HCT116 (cell line): ENCODE data around the gene VAMP1. TPM values are rescaled to one million over a fixed set of nuclear protein-coding genes. Genes with fewer than 3 reads are reported as not detected.
"Not testable (repeated sequence)": the region's sequence is repeated elsewhere in the genome, so short reads cannot be mapped to it uniquely, and the experiment has no call there.

Experiments
- ATAC-seq: fragments of 200-7000 bp; cut with Tn5 transposase; 2 replicates; pipeline ENCODE4 v1.9.1; 2020; ENCODE audit warnings: mild to moderate bottlenecking, moderate library complexity
- BruUV-seq: library from RNA; stranded (reverse); fragments of 400-500 nt; replicated peaks from 2 replicates; lab custom pipeline; 2021; lab: Mats Ljungman, UMichigan
- CTCF ChIA-PET: fragments of 300-600 bp; sonication (Branson Sonifier 250); formaldehyde crosslinking; loops from one replicate; lab custom pipeline; 2021; ENCODE audit warnings: antibody characterized with exemption; lab: Charles Lee
- POLR2A ChIA-PET: fragments of 300-600, 350-600 bp; sonication (Branson Sonifier 250); formaldehyde crosslinking; loops from one replicate; lab custom pipeline; 2021; ENCODE audit warnings: antibody characterized with exemption; lab: Charles Lee
- RAD21 ChIA-PET, 2 experiments: fragments of 300-600 bp; sonication (Branson Sonifier 250); formaldehyde crosslinking; loops; one replicate each; lab custom pipeline; 2023; ENCODE audit warnings: low total read pairs in 2 of 2; ENCODE audit not compliant: uncharacterized antibody in 2 of 2, unreplicated experiment in 2 of 2, low non-redundant PET in 1 of 2; lab: Charles Lee
- DNase-seq: peaks from one replicate; pipeline ENCODE4 v3.0.0-alpha.2; 2010; ENCODE audit warnings: low read depth, low spot score
- H2AFZ ChIP-seq: fragments of 200-600 bp; shearing (Covaris generic), sonication (generic); 2 replicates; pipeline ENCODE4 v1.6.1; 2017; ENCODE audit warnings: low read depth, mixed run types, mixed read lengths, antibody characterized with exemption, low read length; ENCODE audit not compliant: poor library complexity, severe bottlenecking
- H3K27ac ChIP-seq: 2 replicates; pipeline ENCODE4 v1.5.1; 2012; ENCODE audit warnings: low read depth, low read length
- H3K27me3 ChIP-seq: fragments of 200-600 bp; sonication (generic); 2 replicates; pipeline ENCODE4 v1.6.1; 2016; ENCODE audit warnings: mixed run types, low read length, mixed read lengths; ENCODE audit not compliant: insufficient read depth
- H3K36me3 ChIP-seq, 2 experiments: fragments of 200-500 bp in 1 of 2; fragments of 200-600 bp in 1 of 2; sonication (Bioruptor generic) in 1 of 2; sonication (generic) in 1 of 2; 2 replicates each; pipeline versions ENCODE4 v1.5.1 to v1.6.1; 2014 to 2016; ENCODE audit warnings: low read length in 2 of 2, inconsistent platforms in 1 of 2, mixed read lengths in 1 of 2, mixed run types in 1 of 2; ENCODE audit not compliant: insufficient read depth in 2 of 2, control insufficient read depth in 1 of 2
- H3K4me1 ChIP-seq, 2 experiments: fragments of 200-600 bp in 1 of 2; sonication (generic) in 1 of 2; 2 replicates each; pipeline versions ENCODE4 v1.5.1 to v1.6.1; 2012 to 2017; ENCODE audit warnings: low read length in 2 of 2, inconsistent platforms in 1 of 2, mild to moderate bottlenecking in 1 of 2, mixed read lengths in 1 of 2, mixed run types in 1 of 2, moderate library complexity in 1 of 2; ENCODE audit not compliant: insufficient read depth in 2 of 2, control insufficient read depth in 1 of 2
- H3K4me2 ChIP-seq: fragments of 200-600 bp; sonication (generic); 2 replicates; pipeline ENCODE4 v1.6.1; 2017; ENCODE audit warnings: mixed run types, low read length, mixed read lengths
- H3K4me3 ChIP-seq, 2 experiments: fragments of 200-600 bp in 1 of 2; sonication (generic) in 1 of 2; replicated peaks in 1 of 2; 2 replicates each; pipeline ENCODE4 v1.5.1; 2011 to 2016; ENCODE audit warnings: low read length in 2 of 2, control low read depth in 1 of 2, low read depth in 1 of 2, mild to moderate bottlenecking in 1 of 2, mixed read lengths in 1 of 2, mixed run types in 1 of 2
- H3K79me2 ChIP-seq: fragments of 200-600 bp; sonication (generic); 2 replicates; pipeline ENCODE4 v1.6.1; 2017; ENCODE audit warnings: mild to moderate bottlenecking, mixed run types, low read length, moderate library complexity, mixed read lengths; ENCODE audit not compliant: insufficient read depth
- H3K9ac ChIP-seq: fragments of 200-600 bp; sonication (generic); 2 replicates; pipeline ENCODE4 v1.6.1; 2016; ENCODE audit warnings: low read length, mixed read lengths
- H3K9me2 ChIP-seq: fragments of 200-600 bp; sonication (generic), shearing (Covaris generic); 2 replicates; pipeline ENCODE4 v1.6.1; 2017; ENCODE audit warnings: mixed run types, mild to moderate bottlenecking, moderate library complexity; ENCODE audit not compliant: insufficient read depth
- H3K9me3 ChIP-seq, 2 experiments: fragments of 200-500 bp in 1 of 2; fragments of 200-600 bp in 1 of 2; sonication (Bioruptor generic) in 1 of 2; sonication (generic) in 1 of 2; 2 replicates each; pipeline ENCODE4 v1.6.1; 2014 to 2017; ENCODE audit warnings: low read length in 2 of 2, mixed read lengths in 2 of 2, inconsistent platforms in 1 of 2, low read depth in 1 of 2, mild to moderate bottlenecking in 1 of 2, mixed run types in 1 of 2, moderate library complexity in 1 of 2; ENCODE audit not compliant: control insufficient read depth in 1 of 2, insufficient read depth in 1 of 2
- H4K20me1 ChIP-seq: fragments of 200-600 bp; sonication (generic), shearing (Covaris generic); 2 replicates; pipeline ENCODE4 v1.6.1; 2017; ENCODE audit warnings: mixed run types, mild to moderate bottlenecking, moderate library complexity; ENCODE audit not compliant: insufficient read depth
- ATF3 ChIP-seq: IDR thresholded peaks from 2 replicates; pipeline ENCODE4 v1.6.1; 2012
- CBX3 ChIP-seq: IDR thresholded peaks from 2 replicates; pipeline ENCODE4 v1.6.1; 2012; ENCODE audit warnings: low read depth
- CEBPB ChIP-seq: IDR thresholded peaks from 2 replicates; pipeline ENCODE4 v1.6.1; 2012; ENCODE audit warnings: low read depth
- CTCF ChIP-seq, 3 experiments: fragments of 200-600 bp in 1 of 3; sonication (generic) in 1 of 3; IDR thresholded peaks in 2 of 3; conservative IDR thresholded peaks in 1 of 3; 2 replicates each; pipeline ENCODE4 v1.5.1; 2012 to 2017; ENCODE audit warnings: low read depth in 2 of 3, low read length in 2 of 3, antibody characterized with exemption in 1 of 3, borderline replicate concordance in 1 of 3, control low read depth in 1 of 3, mild to moderate bottlenecking in 1 of 3, mixed read lengths in 1 of 3, mixed run types in 1 of 3, moderate library complexity in 1 of 3; ENCODE audit not compliant: insufficient read depth in 1 of 3
- EGR1 ChIP-seq: IDR thresholded peaks from 2 replicates; pipeline ENCODE4 v1.6.1; 2012; ENCODE audit warnings: low read depth
- MAX ChIP-seq: IDR thresholded peaks from 2 replicates; pipeline ENCODE4 v1.6.1; 2012
- POLR2AphosphoS5 ChIP-seq: IDR thresholded peaks from 2 replicates; pipeline ENCODE4 v1.6.1; 2011; ENCODE audit warnings: mild to moderate bottlenecking, low read depth, low read length, moderate library complexity
- REST ChIP-seq: IDR thresholded peaks from 2 replicates; pipeline ENCODE4 v1.6.1; 2012; ENCODE audit warnings: low read depth
- ZBTB33 ChIP-seq: IDR thresholded peaks from 2 replicates; pipeline ENCODE4 v1.6.1; 2011; ENCODE audit warnings: mild to moderate bottlenecking, low read length, moderate library complexity; ENCODE audit not compliant: insufficient replicate concordance; ENCODE audit errors: extremely low read depth
- ZNF274 ChIP-seq: fragments of 200-500 bp; sonication (Bioruptor generic); IDR thresholded peaks from 2 replicates; pipeline ENCODE4 v1.6.1; 2014; ENCODE audit warnings: mild to moderate bottlenecking, low read depth, low read length, inconsistent platforms
- intact Hi-C: fragments of 100-400 bp; cut with micrococcal nuclease; formaldehyde crosslinking; loops from 2 replicates; pipeline ENCODE4 v1.10.0; 2022
- total RNA-seq: library from RNA; stranded (reverse); gene quantifications from one replicate; pipeline ENCODE4 v1.2.1, GENCODE V29; 2021; ENCODE audit not compliant: unreplicated experiment

The VAMP1 gene
- total RNA-seq, 1 experiment from 2014 or later: 12.1 TPM

- ChIA-PET CTCF (no interaction called here), RAD21 (no interaction called here), POLR2A (no interaction called here)
- Histone ChIP-seq H3K27me3 (no peaks in the 10 kb centered on the region), H3K4me1 (peaks cover 0 to 7% of the 10 kb centered on the region in 2 experiments; a peak in 3 of 4 replicates), H2AFZ (no peak overlapping the region), H3K4me3 (no peak overlapping the region), H3K9me2 (no peaks in the 10 kb centered on the region), H3K4me2 (no peak overlapping the region), H3K36me3 (no peaks in the 10 kb centered on the region), H3K9me3 (no peaks in the 10 kb centered on the region), H3K79me2 (no peaks in the 10 kb centered on the region), H3K27ac (no peak overlapping the region), H4K20me1 (no peaks in the 10 kb centered on the region), H3K9ac (no peak overlapping the region)
- intact Hi-C loops: no loop called here
- no peak for TF ChIP-seq MAX
- no peak for TF ChIP-seq REST
- TF ChIP-seq CBX3: no peak
- no peak for TF ChIP-seq CTCF (IDR thresholded peaks at IDR 0.05 in 2 of 3, conservative IDR thresholded peaks at IDR 0.05 in 1 of 3; ENCODE audit: borderline replicate concordance in 1 of 3, insufficient read depth in 1 of 3, low read depth in 2 of 3, low read length in 2 of 3)
- no peak for TF ChIP-seq ATF3
- TF ChIP-seq EGR1: no peak
- TF ChIP-seq ZNF274: no peak
- no peak for TF ChIP-seq POLR2AphosphoS5
- TF ChIP-seq ZBTB33: no peak
- no peak for TF ChIP-seq CEBPB
- ATAC-seq (no peak), DNase-seq (no peak)
- BruUV-seq: no TSS peak
These were observed 6.0 kb upstream of the VAMP1 start for GRCh38 chr12:6476489-6476888.

GRCh38 chr12:6475233-6475975 lies 4.9 kb upstream of the VAMP1 start:
- H3K9me3 ChIP-seq, H3K9me2 ChIP-seq, intact Hi-C loops, H3K9ac ChIP-seq, BruUV-seq, DNase-seq, H4K20me1 ChIP-seq, H3K36me3 ChIP-seq, CTCF ChIA-PET, RAD21 ChIA-PET, H2AFZ ChIP-seq, H3K27ac ChIP-seq, ATAC-seq, H3K4me2 ChIP-seq, H3K79me2 ChIP-seq, H3K27me3 ChIP-seq, POLR2A ChIA-PET, H3K4me3 ChIP-seq: not testable (repeated sequence)
- peaks cover 5 to 14% of the 10 kb centered on the region in 2 experiments for H3K4me1 ChIP-seq
